Measurements from ENCODE around the gene DAO.

DNA sequence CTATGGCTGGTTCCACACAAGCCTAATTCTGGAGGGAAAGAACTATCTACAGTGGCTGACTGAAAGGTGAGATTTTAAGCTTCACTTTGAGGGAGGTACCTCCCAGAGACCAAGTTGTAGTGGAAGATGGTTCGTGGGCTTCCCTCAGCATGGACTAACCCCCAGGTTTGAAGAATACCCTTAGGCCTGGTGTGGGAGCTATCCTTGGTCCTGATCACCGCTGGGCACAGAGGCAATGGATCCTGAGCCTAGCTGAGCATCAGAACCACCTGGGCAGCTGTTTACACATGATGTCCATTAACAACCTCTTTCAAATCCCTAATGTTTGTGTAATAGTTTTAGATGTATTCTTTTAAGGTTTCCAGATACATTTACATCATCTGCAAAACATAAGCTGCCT is 10.3 kb downstream of the DAO start:
- TF ChIP-seq EZH2 (IDR thresholded peaks at IDR 0.05; ENCODE audit: borderline replicate concordance, low read depth, low read length, severe bottlenecking) = no peak
- TF ChIP-seq, protein P1, sequence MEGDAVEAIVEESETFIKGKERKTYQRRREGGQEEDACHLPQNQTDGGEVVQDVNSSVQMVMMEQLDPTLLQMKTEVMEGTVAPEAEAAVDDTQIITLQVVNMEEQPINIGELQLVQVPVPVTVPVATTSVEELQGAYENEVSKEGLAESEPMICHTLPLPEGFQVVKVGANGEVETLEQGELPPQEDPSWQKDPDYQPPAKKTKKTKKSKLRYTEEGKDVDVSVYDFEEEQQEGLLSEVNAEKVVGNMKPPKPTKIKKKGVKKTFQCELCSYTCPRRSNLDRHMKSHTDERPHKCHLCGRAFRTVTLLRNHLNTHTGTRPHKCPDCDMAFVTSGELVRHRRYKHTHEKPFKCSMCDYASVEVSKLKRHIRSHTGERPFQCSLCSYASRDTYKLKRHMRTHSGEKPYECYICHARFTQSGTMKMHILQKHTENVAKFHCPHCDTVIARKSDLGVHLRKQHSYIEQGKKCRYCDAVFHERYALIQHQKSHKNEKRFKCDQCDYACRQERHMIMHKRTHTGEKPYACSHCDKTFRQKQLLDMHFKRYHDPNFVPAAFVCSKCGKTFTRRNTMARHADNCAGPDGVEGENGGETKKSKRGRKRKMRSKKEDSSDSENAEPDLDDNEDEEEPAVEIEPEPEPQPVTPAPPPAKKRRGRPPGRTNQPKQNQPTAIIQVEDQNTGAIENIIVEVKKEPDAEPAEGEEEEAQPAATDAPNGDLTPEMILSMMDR (IDR thresholded peaks at IDR 0.05; ENCODE audit: borderline replicate concordance, extremely low read depth, low read length, poor library complexity, severe bottlenecking) = no peak

Data from DND-41 (cell line).